Activated naive CD8-positive, alpha-beta T cell treated with anti-CD3 and anti-CD28 coated beads, Interleukin-2, amount 50 U/mL, for 24 hours (primary cell): ENCODE results near the gene THOP1.

Experiments
- ATAC-seq: fragments of 150-1000 bp; cut with Tn5 transposase; one replicate; pipeline ENCODE4 v1.10.0; 2021
- DNase-seq: peaks from one replicate; pipeline ENCODE4 v3.0.0; 2021
- H3K27ac Mint-ChIP-seq: one replicate; pipeline ENCODE4 v1.8.0; 2021; ENCODE audit warnings: mild to moderate bottlenecking, mixed read lengths
- H3K27me3 Mint-ChIP-seq: one replicate; pipeline ENCODE4 v1.8.0; 2021; ENCODE audit warnings: mixed read lengths
- H3K36me3 Mint-ChIP-seq: one replicate; pipeline ENCODE4 v1.8.0; 2021; ENCODE audit warnings: low read depth, mixed read lengths
- H3K4me1 Mint-ChIP-seq: one replicate; pipeline ENCODE4 v1.8.0; 2021; ENCODE audit warnings: mixed read lengths
- H3K4me3 Mint-ChIP-seq: one replicate; pipeline ENCODE4 v1.8.0; 2021; ENCODE audit warnings: mild to moderate bottlenecking, moderate library complexity, mixed read lengths
- H3K9me3 Mint-ChIP-seq: one replicate; pipeline ENCODE4 v1.8.0; 2021; ENCODE audit warnings: mixed read lengths

Gene THOP1

DNA sequence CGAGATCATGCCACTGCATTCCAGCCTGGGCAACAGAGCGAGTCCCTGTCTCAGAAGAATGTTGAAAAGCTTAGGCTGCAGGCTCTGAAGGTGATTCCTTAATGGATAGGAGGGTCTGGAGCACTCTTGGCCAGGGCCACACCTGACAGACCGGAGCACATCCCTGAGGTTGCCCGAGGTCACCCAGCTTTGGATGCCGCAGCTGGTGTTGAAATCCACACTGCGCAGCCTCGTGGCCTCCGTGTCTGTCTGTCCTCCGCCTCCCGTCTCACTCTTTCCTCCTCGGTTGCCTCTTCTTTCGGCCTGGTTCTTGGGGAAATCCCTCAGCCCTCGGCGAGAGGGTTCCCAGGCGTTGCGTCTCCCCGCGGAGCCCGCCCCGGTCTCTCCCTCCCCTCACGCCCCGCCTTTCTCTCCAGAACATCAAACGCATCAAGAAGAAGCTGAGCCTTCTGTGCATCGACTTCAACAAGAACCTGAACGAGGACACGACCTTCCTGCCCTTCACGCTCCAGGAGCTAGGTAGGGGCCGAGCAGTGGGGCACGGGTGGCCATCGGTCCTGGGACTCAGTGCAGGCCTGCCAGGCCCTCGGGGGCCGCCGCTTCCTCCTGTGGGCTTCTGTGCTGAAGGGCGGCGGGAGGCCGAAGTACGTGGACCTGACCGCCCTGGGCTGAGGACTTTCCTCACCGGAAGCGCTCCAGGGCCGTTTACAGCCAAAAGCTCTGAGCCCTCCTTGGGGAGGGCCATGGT lies 14.1 kb downstream of the THOP1 start:
- Mint-ChIP-seq H3K27ac (no peak overlapping the region), H3K9me3 (no peaks in the 10 kb centered on the region), H3K36me3 (peaks cover 44% of the 10 kb centered on the region), H3K4me3 (no peak overlapping the region), H3K27me3 (no peaks in the 10 kb centered on the region), H3K4me1 (peaks cover 16% of the 10 kb centered on the region)
- DNase-seq = no peak
- no peak for ATAC-seq

- Mint-ChIP-seq H3K4me3 (no peak overlapping the region), H3K27ac (no peak overlapping the region), H3K27me3 (no peaks in the 10 kb centered on the region), H3K9me3 (no peaks in the 10 kb centered on the region), H3K4me1 (peaks cover 19% of the 10 kb centered on the region), H3K36me3 (peaks cover 46% of the 10 kb centered on the region)
- DNase-seq = no peak
- no peak for ATAC-seq
Measured at GRCh38 chr19:2800506-2800905, 15.2 kb downstream of the THOP1 start.

GRCh38 chr19:2802826-2803225 lies 17.5 kb downstream of the THOP1 start:
- Mint-ChIP-seq H3K9me3 (no peaks in the 10 kb centered on the region), H3K36me3 (peaks cover 32% of the 10 kb centered on the region)
- DNase-seq = no peak

DNA sequence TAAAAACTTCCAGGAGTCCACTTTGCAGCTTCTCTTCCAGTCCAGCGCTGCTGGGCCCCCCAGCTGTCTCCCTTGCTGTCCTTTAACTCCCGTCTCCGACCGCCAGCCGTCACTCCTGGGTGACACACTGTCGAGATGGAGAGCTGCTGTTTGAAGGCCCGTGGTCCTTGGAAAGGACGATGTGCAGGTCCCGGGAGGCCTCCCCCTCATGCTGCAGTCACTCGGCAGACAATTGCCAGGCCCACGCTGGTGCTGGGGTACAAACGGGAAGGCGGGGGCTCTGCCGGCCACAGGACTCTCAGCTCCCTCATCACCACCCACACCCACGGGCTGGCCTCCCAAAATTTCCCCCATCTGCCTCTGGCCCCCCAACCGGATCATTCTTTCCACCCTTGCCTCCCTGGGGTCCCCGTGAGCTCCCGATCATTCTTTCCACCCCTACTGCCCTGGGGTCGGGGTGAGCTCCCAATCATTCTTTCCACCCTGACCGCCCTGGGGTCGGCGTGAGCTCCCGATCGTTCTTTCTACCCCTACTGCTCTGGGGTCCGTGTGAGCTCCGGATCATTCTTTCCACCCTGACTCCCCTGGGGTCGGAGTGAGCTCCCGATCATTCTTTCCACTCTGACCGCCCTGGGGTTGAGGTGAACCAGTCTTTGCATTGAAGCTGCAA lies 18.3 kb downstream of the THOP1 start:
- H3K27ac Mint-ChIP-seq = peak overlapping the region; percentile 68
- no peaks in the 10 kb centered on the region for H3K9me3 Mint-ChIP-seq
- DNase-seq (peak; percentile 12), ATAC-seq (peak; percentile 64)
- peaks cover 34% of the 10 kb centered on the region for H3K36me3 Mint-ChIP-seq
- peaks cover 19% of the 10 kb centered on the region for H3K4me1 Mint-ChIP-seq
- no peak overlapping the region for H3K4me3 Mint-ChIP-seq
- H3K27me3 Mint-ChIP-seq = no peaks in the 10 kb centered on the region

More at GRCh38 chr19:2802826-2803225, 17.5 kb downstream of the THOP1 start:
- Mint-ChIP-seq H3K27ac (no peak overlapping the region), H3K4me1 (peaks cover 19% of the 10 kb centered on the region), H3K27me3 (no peaks in the 10 kb centered on the region), H3K4me3 (no peak overlapping the region)
- ATAC-seq = no peak

GRCh38 chr19:2804156-2805004 lies 19.1 kb downstream of the THOP1 start:
- no peaks in the 10 kb centered on the region for H3K27me3 Mint-ChIP-seq
- H3K36me3 Mint-ChIP-seq = peaks cover 42% of the 10 kb centered on the region
- DNase-seq (no peak), ATAC-seq (no peak)
- H3K4me3 Mint-ChIP-seq = no peak overlapping the region
- H3K4me1 Mint-ChIP-seq = peaks cover 19% of the 10 kb centered on the region
- no peaks in the 10 kb centered on the region for H3K9me3 Mint-ChIP-seq
- H3K27ac Mint-ChIP-seq = peak overlapping the region; percentile 68

GRCh38 chr19:2805261-2805900 lies 20.1 kb downstream of the THOP1 start:
- no peak overlapping the region for H3K27ac Mint-ChIP-seq
- H3K4me1 Mint-ChIP-seq = peaks cover 19% of the 10 kb centered on the region
- H3K36me3 Mint-ChIP-seq = peaks cover 42% of the 10 kb centered on the region
- DNase-seq = no peak
- no peak overlapping the region for H3K4me3 Mint-ChIP-seq
- no peaks in the 10 kb centered on the region for H3K27me3 Mint-ChIP-seq
- H3K9me3 Mint-ChIP-seq = no peaks in the 10 kb centered on the region
- ATAC-seq = no peak

DNA sequence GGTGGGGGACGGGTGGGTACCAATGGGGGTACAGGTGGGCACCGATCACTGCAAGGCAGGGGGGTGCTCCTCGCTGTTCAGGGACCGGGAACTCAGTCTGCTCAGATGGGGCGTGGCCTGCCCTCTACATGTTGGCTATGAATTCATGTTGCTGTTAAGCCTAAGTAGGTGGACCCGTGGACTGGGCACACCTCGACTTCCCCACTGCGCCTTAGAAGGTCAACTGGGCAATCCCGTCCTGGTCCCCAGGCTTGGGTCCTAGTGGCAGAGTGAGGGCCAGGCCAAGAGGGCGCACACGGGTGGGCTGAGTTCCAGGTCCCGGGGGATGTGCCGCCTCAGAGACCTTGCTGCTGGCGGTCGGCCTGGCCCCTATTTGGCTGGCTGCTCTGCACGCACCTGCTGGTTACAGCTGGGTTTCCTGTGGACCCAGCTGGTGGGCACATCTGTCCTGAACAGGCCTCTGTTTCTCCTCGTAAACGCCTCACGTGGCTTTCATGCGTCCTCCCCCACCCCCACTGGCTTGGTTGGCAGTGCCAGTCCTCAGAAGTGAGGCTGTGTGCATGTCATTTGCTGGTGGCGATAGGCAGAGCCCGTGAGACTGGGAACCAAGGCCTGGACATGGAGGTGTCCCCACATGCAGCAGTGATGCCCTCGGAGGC lies 20.8 kb downstream of the THOP1 start:
- Mint-ChIP-seq H3K36me3 (peaks cover 40% of the 10 kb centered on the region), H3K27me3 (no peaks in the 10 kb centered on the region), H3K9me3 (no peaks in the 10 kb centered on the region), H3K27ac (no peak overlapping the region), H3K4me3 (no peak overlapping the region), H3K4me1 (peaks cover 19% of the 10 kb centered on the region)
- ATAC-seq = no peak
- DNase-seq = no peak

GRCh38 chr19:2806736-2807378 lies 21.6 kb downstream of the THOP1 start:
- Mint-ChIP-seq H3K36me3 (peaks cover 38% of the 10 kb centered on the region), H3K27ac (no peak overlapping the region), H3K4me3 (no peak overlapping the region), H3K27me3 (no peaks in the 10 kb centered on the region), H3K4me1 (peaks cover 19% of the 10 kb centered on the region), H3K9me3 (no peaks in the 10 kb centered on the region)
- no peak for ATAC-seq
- no peak for DNase-seq

- peaks cover 38% of the 10 kb centered on the region for H3K36me3 Mint-ChIP-seq
- DNase-seq (no peak), ATAC-seq (no peak)
- no peaks in the 10 kb centered on the region for H3K27me3 Mint-ChIP-seq
- H3K4me1 Mint-ChIP-seq = peaks cover 17% of the 10 kb centered on the region
- H3K9me3 Mint-ChIP-seq = no peaks in the 10 kb centered on the region
- H3K4me3 Mint-ChIP-seq = no peak overlapping the region
- no peak overlapping the region for H3K27ac Mint-ChIP-seq
Measured at GRCh38 chr19:2807379-2808128, 22.3 kb downstream of the THOP1 start.

DNA sequence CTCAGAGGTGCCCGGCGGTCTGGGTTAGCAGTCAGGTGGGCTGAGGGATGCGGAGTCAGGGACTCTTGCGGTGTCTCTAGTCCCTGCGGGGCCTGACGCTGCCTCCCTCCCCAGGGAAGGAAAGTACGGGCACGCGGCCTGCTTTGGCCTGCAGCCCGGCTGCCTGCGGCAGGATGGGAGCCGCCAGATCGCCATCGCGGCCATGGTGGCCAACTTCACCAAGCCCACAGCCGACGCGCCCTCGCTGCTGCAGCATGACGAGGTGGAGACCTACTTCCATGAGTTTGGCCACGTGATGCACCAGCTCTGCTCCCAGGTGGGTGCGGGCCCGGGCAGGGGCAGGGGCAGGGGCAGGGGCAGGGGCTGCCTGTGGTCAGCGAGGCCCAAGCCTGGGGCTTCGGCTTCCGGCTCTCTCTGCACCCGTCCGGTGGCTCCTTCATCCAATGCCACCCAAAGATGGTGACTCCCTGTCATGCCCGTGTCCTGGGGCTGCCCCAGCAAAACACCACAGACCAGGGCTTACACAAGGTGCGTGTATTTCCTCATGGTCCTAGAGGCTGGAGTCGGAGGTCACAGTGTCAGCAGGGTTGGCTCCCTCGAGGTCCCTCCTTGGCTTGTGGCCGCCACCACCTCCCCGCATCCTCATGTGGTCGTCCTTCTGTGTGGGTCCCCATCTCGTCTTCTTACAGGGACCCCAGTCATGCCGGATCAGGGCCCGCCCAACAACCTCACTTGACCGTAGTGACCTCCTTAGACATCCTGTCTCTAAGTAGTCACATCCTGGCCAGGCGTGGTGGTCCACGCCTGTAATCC lies 23.0 kb downstream of the THOP1 start:
- Mint-ChIP-seq H3K4me1 (peaks cover 12% of the 10 kb centered on the region), H3K27me3 (no peaks in the 10 kb centered on the region), H3K36me3 (peaks cover 31% of the 10 kb centered on the region), H3K27ac (no peak overlapping the region), H3K4me3 (no peak overlapping the region), H3K9me3 (no peaks in the 10 kb centered on the region)
- DNase-seq (no peak), ATAC-seq (no peak)

DNA sequence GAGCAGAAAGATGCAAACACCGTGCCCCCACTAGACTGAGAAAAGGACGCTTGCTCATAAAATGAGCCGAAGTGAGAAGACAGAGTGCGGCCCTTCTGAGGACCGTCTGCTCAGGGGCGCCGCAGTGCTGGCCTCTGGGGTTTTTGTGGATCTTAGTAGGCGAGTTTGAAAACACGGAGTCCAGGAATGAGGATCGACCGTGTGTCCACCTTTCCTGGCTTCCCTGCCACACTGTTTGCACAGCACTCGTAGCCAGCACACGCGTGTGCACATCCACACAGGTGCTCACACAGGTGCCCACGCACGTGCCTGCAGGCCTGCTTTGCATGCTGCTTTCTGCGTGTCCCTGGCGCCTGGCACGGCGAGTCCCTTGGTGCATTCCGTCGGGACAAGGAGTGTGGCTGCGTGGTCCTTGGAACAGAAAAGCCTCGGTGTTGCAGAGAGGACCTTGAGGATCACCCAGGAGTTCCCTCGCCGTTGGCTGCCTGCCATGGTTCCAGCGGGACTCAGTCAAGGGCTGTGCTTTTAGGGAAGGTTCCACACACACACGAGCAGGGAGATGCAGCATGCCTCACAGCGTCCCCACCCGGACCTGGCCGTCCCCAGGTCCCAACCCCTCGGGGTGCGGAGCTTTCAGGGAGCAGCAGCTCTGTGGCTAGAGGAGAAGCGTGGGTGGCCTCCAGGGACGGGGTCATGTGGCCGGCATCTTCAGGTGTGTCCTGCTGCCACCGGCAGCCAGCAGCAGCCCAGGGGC lies 24.3 kb downstream of the THOP1 start:
- Mint-ChIP-seq H3K27ac (no peak overlapping the region), H3K9me3 (no peaks in the 10 kb centered on the region), H3K4me3 (no peak overlapping the region), H3K27me3 (no peaks in the 10 kb centered on the region), H3K4me1 (peaks cover 2% of the 10 kb centered on the region), H3K36me3 (peaks cover 22% of the 10 kb centered on the region)
- ATAC-seq = no peak
- no peak for DNase-seq
